Caco-2 (cell line): Measurements from ENCODE around the gene KIAA0319L. TPM values are rescaled to one million over a fixed set of nuclear protein-coding genes. Genes with fewer than 3 reads are reported as not detected.

Source experiments
- BruUV-seq: library from RNA; stranded (reverse); fragments of 400-500 nt; replicated peaks from 2 replicates; lab custom pipeline; 2021; lab: Mats Ljungman, UMichigan
- CTCF ChIA-PET: fragments of 300-600 bp; sonication (Branson Sonifier 250); formaldehyde crosslinking; loops from one replicate; lab custom pipeline; 2022; ENCODE audit warnings: antibody characterized with exemption; lab: Charles Lee
- POLR2A ChIA-PET: fragments of 300-600 bp; sonication (Branson Sonifier 250); formaldehyde crosslinking; loops from one replicate; lab custom pipeline; 2022; ENCODE audit warnings: antibody characterized with exemption; lab: Charles Lee
- DNase-seq, 2 experiments: peaks; one replicate each; pipeline versions ENCODE4 v3.0.0 to v3.0.0-alpha.2; 2020 to 2022
- H3K27me3 ChIP-seq: replicated peaks from 2 replicates; pipeline ENCODE4 v1.6.0; 2011; ENCODE audit warnings: low read length; ENCODE audit not compliant: control insufficient read depth, insufficient read depth
- H3K36me3 ChIP-seq: 2 replicates; pipeline ENCODE4 v1.5.1; 2011; ENCODE audit warnings: low read length; ENCODE audit not compliant: control insufficient read depth, insufficient read depth
- H3K4me1 ChIP-seq: fragments of 250-450 bp; sonication (Bioruptor Pico); 2 replicates; pipeline ENCODE4 v1.5.1; 2020; ENCODE audit warnings: mild to moderate bottlenecking
- H3K4me3 ChIP-seq: 2 replicates; pipeline ENCODE4 v1.5.1; 2011; ENCODE audit warnings: low read depth, mild to moderate bottlenecking, control low read depth, low read length
- H3K9me3 ChIP-seq: fragments of 250-450 bp; sonication (Bioruptor Pico); 2 replicates; pipeline ENCODE4 v1.5.1; 2020; ENCODE audit warnings: mild to moderate bottlenecking, moderate library complexity
- H3K27ac Mint-ChIP-seq: one replicate; pipeline ENCODE4 v1.8.0; 2022; ENCODE audit warnings: mixed read lengths; ENCODE audit not compliant: unreplicated experiment
- H3K27me3 Mint-ChIP-seq: one replicate; pipeline ENCODE4 v1.8.0; 2022; ENCODE audit warnings: mixed read lengths; ENCODE audit not compliant: insufficient read depth, unreplicated experiment
- H3K36me3 Mint-ChIP-seq: one replicate; pipeline ENCODE4 v1.8.0; 2022; ENCODE audit warnings: mild to moderate bottlenecking, mixed read lengths; ENCODE audit not compliant: insufficient read depth, unreplicated experiment
- H3K4me1 Mint-ChIP-seq: one replicate; pipeline ENCODE4 v1.8.0; 2022; ENCODE audit warnings: low read depth, mixed read lengths; ENCODE audit not compliant: unreplicated experiment
- H3K4me3 Mint-ChIP-seq: one replicate; pipeline ENCODE4 v1.8.0; 2022; ENCODE audit warnings: mild to moderate bottlenecking, moderate library complexity, mixed read lengths; ENCODE audit not compliant: unreplicated experiment
- H3K9me3 Mint-ChIP-seq: one replicate; pipeline ENCODE4 v1.8.0; 2022; ENCODE audit warnings: mixed read lengths; ENCODE audit not compliant: unreplicated experiment
- CTCF ChIP-seq, 2 experiments: fragments of 200-600 bp in 1 of 2; IDR thresholded peaks; 1 replicate in 1 of 2; 2 replicates in 1 of 2; pipeline versions ENCODE4 v1.5.1 to v1.8.0; 2011 to 2022; ENCODE audit warnings: antibody characterized with exemption in 1 of 2, control low read depth in 1 of 2, inconsistent platforms in 1 of 2, low read depth in 1 of 2, low read length in 1 of 2, mild to moderate bottlenecking in 1 of 2, moderate library complexity in 1 of 2; ENCODE audit not compliant: insufficient read depth in 1 of 2, severe bottlenecking in 1 of 2, unreplicated experiment in 1 of 2
- intact Hi-C: fragments of 100-400 bp; cut with micrococcal nuclease; formaldehyde crosslinking; loops from one replicate; pipeline ENCODE4 v1.10.0; 2022; ENCODE audit not compliant: unreplicated experiment
- total RNA-seq: library from RNA; stranded (reverse); gene quantifications from 2 replicates; pipeline ENCODE4 v1.2.3, GENCODE V29; 2022

The KIAA0319L gene
- total RNA-seq, 1 experiment from 2014 or later: 39.9 TPM

- intact Hi-C loops: no loop called here
- Histone ChIP-seq H3K4me1 (no peaks in the 10 kb centered on the region), H3K36me3 (peaks cover 3% of the 10 kb centered on the region; the same call in 1 of the 2 replicates), H3K27me3 (no peaks in the 10 kb centered on the region), H3K4me3 (no peak overlapping the region), H3K9me3 (no peaks in the 10 kb centered on the region)
- DNase-seq: no peak
- peaks cover 40% of the 10 kb centered on the region for H3K36me3 Mint-ChIP-seq
- no TSS peak for BruUV-seq
- POLR2A ChIA-PET: no interaction called here
- TF ChIP-seq CTCF (IDR thresholded peaks at IDR 0.05; ENCODE audit: insufficient read depth in 1 of 2, low read depth in 1 of 2, low read length in 1 of 2, severe bottlenecking in 1 of 2, unreplicated experiment in 1 of 2): no peak
- no peaks in the 10 kb centered on the region for H3K4me1 Mint-ChIP-seq
- no peak overlapping the region for H3K27ac Mint-ChIP-seq
- CTCF ChIA-PET: no interaction called here
- no peak overlapping the region for H3K4me3 Mint-ChIP-seq
- H3K9me3 Mint-ChIP-seq: peaks cover 10% of the 10 kb centered on the region
- H3K27me3 Mint-ChIP-seq: no peaks in the 10 kb centered on the region
Observed at GRCh38 chr1:35533586-35533985, 23.6 kb downstream of the KIAA0319L start.

GRCh38 chr1:35532497-35533223, 24.5 kb downstream of the KIAA0319L start:
- Histone ChIP-seq H3K4me3 (no peak overlapping the region), H3K4me1 (no peaks in the 10 kb centered on the region), H3K9me3 (no peaks in the 10 kb centered on the region), H3K36me3 (peaks cover 3% of the 10 kb centered on the region; the same call in 1 of the 2 replicates), H3K27me3 (no peaks in the 10 kb centered on the region)
- intact Hi-C loops: no loop called here
- no peak overlapping the region for H3K27ac Mint-ChIP-seq
- DNase-seq: no peak
- ChIA-PET POLR2A (no interaction called here), CTCF (no interaction called here)
- peaks cover 17% of the 10 kb centered on the region for H3K9me3 Mint-ChIP-seq
- TF ChIP-seq CTCF (IDR thresholded peaks at IDR 0.05; ENCODE audit: insufficient read depth in 1 of 2, low read depth in 1 of 2, low read length in 1 of 2, severe bottlenecking in 1 of 2, unreplicated experiment in 1 of 2): no peak
- H3K4me3 Mint-ChIP-seq: no peak overlapping the region
- BruUV-seq: no TSS peak
- H3K36me3 Mint-ChIP-seq: peaks cover 39% of the 10 kb centered on the region
- H3K27me3 Mint-ChIP-seq: no peaks in the 10 kb centered on the region
- H3K4me1 Mint-ChIP-seq: no peaks in the 10 kb centered on the region

GRCh38 chr1:35531368-35531767, 25.8 kb downstream of the KIAA0319L start:
- H3K36me3 ChIP-seq: peaks cover 3% of the 10 kb centered on the region; the same call in 1 of the 2 replicates
- peaks cover 34% of the 10 kb centered on the region for H3K36me3 Mint-ChIP-seq
- TF ChIP-seq CTCF (IDR thresholded peaks at IDR 0.05; ENCODE audit: insufficient read depth in 1 of 2, low read depth in 1 of 2, low read length in 1 of 2, severe bottlenecking in 1 of 2, unreplicated experiment in 1 of 2): no peak
- DNase-seq: no peak
- intact Hi-C loops: no loop called here
- no peaks in the 10 kb centered on the region for H3K27me3 Mint-ChIP-seq
- H3K4me3 Mint-ChIP-seq: no peak overlapping the region
- H3K27me3 ChIP-seq: no peaks in the 10 kb centered on the region
- ChIA-PET CTCF (no interaction called here), POLR2A (no interaction called here)
- H3K4me1 Mint-ChIP-seq: no peaks in the 10 kb centered on the region
- no TSS peak for BruUV-seq
- no peak overlapping the region for H3K27ac Mint-ChIP-seq
- no peaks in the 10 kb centered on the region for H3K9me3 ChIP-seq
- no peaks in the 10 kb centered on the region for H3K4me1 ChIP-seq
- H3K9me3 Mint-ChIP-seq: peaks cover 24% of the 10 kb centered on the region
- H3K4me3 ChIP-seq: no peak overlapping the region
